Activated T-helper 9 cell treated with anti-CD3 and anti-CD28 coated beads, Interleukin-2, amount 50 U/mL, for 16 hours (primary cell): ENCODE results near the gene SF3A1.
"Not testable (repeated sequence)": the region's sequence is repeated elsewhere in the genome, so short reads cannot be mapped to it uniquely, and the experiment has no call there.

Experiments
- DNase-seq: peaks from one replicate; pipeline ENCODE4 v3.0.0-alpha.2; 2020; ENCODE audit warnings: low read depth

SF3A1 gene

GRCh38 chr22:30356449-30357235, at the start of gene SF3A1, which contains the start of gene CCDC157:
TSS of gene SF3A1 (minus strand) at chr22:30356894. CDS start at chr22:30356792, 102 bp downstream.
TSS of gene CCDC157 (plus strand) at chr22:30357007. CDS start at chr22:30366001, 8,994 bp downstream.
- DNase-seq = peak; percentile 81

DNA sequence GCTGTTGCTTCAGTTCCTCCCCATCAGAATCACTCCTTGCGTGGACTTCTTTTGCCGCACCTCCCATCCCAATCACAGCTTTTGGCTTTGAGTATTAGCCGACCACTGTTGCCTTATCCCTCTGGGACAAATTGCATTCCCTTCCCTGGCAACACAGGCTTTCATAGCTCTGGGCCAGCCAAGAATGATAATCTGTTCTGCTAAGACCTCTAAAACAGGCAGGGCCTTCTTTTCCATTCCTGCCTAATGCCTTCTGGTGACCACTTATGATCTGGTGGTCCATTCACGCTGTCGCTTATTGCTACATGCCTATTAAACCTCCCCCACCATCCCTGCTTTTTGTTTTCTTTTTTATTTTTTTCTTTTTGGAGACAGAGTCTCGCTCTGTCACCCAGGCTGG, 49.7 kb upstream of the SF3A1 start:
- no peak for DNase-seq

DNA sequence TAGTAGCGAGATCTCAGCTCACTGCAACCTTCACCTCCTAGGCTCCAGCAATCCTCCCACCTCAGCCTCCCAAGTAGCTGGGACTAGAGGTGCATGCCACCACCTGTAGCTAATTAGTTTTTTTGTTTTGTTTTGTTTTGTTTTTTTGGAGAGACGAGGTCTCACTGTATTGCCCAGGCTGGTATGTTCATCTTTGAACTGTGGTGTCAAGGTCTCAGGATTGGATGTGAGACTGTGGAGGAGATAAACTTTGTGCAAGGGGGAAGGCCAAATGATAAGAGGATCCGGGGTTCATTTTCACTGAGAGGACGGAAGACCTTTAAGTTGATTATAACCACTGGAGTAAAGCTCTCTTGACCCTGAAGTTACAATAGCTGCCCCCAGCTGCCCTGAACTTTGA, 49.0 kb upstream of the SF3A1 start:
- no peak for DNase-seq

- no peak for DNase-seq
These were observed 47.6 kb upstream of the SF3A1 start for GRCh38 chr22:30404307-30404706.

DNA sequence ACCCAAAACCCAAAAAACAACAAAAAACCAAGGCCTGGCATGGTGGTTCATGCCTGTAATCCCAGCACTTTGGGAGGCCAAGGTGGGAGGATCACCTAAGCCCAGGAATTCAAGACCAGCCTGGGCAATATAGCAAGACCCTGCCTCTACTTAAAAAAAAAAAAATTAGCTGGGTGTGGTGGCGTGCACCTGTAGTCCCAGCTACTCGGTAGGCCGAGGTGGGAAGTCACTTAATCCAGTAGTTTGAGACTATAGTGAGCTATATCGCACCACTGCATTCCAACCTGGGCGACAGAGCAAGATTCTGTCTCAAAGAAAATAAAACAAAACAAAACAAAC, 46.0 kb upstream of the SF3A1 start:
- DNase-seq = not testable (repeated sequence)

GRCh38 chr22:30402028-30402765, 45.5 kb upstream of the SF3A1 start:
- DNase-seq = no peak

GRCh38 chr22:30401024-30401423, 44.3 kb upstream of the SF3A1 start:
- DNase-seq = not testable (repeated sequence)

- no peak for DNase-seq
These were observed 43.5 kb upstream of the SF3A1 start for GRCh38 chr22:30400159-30400558.

GRCh38 chr22:30399718-30400117, 43.0 kb upstream of the SF3A1 start:
- DNase-seq = no peak

DNA sequence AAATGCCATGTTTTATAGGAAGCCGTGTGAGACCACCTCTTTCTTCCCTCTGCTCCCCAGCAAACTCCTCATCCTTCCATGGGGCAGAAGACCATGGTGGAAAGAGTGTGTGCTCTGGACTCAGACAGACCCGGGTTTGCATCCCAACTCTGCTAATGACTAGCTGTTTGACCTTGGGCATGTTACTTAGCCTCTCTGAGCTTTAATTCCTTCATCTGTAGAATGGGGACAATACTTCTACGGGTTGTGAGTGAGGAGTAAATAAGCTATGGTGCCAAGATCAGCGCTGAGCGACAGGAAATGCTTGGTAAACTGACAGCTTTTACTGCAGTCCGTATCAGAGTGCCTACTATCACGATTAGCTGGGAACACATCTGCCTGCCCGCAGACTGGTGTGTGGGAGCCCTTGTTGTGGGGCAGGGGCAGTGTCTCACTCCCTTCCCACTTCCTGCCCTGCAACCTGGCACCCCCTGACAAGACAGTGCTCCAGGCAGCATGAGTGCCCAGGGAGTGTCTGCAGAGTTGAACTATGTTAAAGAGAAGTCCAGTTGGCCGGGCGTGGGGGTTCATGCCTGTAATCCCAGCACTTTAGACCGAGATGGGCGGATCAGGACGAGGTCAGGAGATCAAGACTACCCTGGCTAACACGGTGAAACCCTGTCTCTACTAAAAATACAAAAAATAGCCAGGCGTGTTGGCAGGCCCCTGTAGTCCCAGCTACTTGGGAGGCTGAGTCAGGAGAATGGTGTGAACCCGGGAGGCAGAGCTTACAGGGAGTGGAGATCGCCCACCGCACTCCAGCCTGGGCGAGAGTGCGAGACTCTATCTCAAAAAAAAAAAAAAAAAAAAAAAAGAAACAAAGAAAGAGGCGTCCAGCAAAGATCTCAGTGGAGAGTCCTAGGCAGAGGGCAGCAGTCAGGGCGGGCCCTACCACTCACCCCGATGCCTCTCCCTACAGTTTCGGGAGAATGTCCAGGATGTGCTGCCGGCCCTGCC, 42.3 kb upstream of the SF3A1 start:
- no peak for DNase-seq

- DNase-seq = no peak
These were observed 41.3 kb upstream of the SF3A1 start for GRCh38 chr22:30397656-30398635.

DNA sequence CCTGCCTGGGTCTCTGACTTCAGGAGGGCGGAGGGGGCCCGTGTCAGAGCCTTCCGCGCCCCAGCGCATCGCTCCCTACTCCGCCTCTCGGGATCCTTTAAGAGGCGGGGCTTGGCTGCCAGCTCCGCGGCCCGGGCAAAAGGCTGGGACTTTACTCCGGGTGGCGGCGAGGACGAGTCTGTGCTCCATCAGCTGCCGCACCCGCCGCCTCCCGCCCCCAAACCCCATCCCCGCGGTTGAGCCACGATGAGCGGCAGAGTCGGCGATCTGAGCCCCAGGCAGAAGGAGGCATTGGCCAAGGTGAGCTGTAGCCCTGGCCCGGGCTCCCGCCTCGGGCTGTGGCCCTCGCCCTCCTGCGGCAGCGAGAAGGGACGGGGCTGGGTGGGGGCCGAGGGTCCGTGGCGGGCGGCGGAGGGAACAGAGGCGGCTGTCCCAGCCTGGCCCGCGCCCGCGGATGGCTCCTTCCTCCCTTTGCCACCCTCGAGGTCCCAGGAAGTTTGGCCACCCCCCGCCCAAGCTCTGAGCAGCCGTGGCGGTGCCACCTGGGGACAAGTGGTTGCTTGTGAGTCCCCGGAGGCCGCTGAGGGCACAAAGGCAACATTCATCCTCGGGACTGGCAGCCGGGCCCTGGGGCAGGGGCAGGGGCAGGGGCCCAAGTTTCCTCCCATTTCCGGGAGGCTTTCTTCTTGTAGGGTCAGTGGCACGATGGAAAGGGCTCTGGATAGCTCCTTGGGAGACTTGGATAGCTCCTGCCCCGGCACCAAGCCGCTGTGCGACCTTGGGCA, 40.4 kb upstream of the SF3A1 start, which contains the start of gene SEC14L2:
Gene SEC14L2 (plus strand): TSS at position 148 of the 785 bp plus-strand sequence. CDS start 99 bp downstream, at position 247.
- peak; percentile 45 for DNase-seq

GRCh38 chr22:30393885-30394284, 37.2 kb upstream of the SF3A1 start:
- DNase-seq = no peak

GRCh38 chr22:30393322-30393680, 36.6 kb upstream of the SF3A1 start:
- no peak for DNase-seq

DNA sequence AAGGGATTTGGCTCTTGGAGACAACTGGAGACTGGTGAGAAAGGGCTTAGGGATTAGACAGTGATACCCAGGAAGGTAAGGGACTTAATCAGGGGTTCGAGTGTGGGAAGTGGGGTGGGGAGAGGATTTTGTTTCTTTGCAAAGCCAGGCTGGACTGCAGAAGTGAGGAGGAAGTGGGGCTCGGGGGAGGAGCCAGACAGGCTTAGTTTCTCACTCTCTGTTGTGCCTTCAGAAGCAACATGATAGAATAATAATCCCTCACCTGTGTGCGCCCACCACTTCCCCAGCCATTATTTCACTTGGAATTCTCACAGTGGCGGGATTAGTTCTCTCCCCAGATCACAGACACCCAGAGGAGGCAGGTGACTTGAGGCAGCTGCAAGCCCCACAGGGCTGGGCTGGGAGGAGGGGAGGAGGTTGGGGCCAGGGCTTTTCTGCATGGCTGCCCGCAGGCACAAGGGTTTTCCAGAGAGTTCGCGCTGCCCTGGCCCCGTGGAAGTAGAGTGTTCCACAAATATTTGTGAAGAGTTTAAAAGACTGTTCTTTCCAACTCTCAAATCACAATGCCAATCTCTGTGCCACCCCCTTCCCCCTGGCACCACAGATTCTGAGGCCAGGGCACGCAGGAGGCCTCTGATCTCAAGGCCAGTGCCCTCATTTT, 36.1 kb upstream of the SF3A1 start:
- no peak for DNase-seq

DNA sequence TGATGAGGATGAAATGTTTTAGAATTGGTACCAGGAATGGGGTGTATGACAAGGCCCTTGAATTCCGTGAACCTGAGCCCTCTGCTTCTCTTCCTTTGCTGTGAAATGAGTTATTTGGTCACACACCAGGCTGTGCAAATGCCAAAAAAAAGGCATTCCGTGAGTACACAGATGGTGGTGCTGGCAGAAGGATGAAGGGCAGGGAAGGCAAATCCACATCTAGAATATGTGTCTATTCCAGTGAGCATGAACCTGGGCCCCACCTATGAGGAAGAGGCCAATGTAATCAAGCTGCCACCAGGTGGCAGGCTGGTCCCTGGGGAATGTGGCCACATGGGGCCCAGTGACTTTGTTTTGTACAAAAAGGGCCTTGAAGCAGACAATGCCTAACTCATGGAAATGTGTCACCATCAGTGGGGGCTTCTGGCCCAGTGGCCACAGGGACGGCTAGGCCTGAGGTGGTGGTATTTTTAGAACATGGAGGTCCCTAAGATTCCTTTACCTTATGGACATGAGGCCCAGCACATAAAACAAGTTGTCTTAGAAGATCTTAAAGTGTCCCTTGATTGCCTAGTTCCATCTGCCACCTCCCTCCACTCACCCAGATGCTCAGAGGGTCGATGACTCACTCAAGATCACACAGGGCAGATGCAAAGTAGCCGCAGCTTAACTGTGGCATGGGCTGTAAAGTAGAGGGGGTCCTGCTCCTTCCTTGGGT, 34.4 kb upstream of the SF3A1 start:
- peak; percentile 66 for DNase-seq

- DNase-seq = peak; percentile 76
These were observed 30.5 kb upstream of the SF3A1 start, which contains the start of gene RNF215 for GRCh38 chr22:30386960-30387827. TSS of gene RNF215 (minus strand) at chr22:30387411. CDS start at chr22:30387313, 98 bp downstream.

GRCh38 chr22:30386608-30386959, 29.9 kb upstream of the SF3A1 start:
- DNase-seq = no peak
